HG02938 (cell line): ENCODE data around the gene ABHD2.
"Not testable (repeated sequence)": the region's sequence is repeated elsewhere in the genome, so short reads cannot be mapped to it uniquely, and the experiment has no call there.

ENCODE experiments used
- ATAC-seq: cut with Tn5 transposase; IDR thresholded peaks from one replicate; pipeline ENCODE4 v1.9.1; 2021; ENCODE audit warnings: mild to moderate bottlenecking, moderate library complexity; ENCODE audit not compliant: unreplicated experiment

The ABHD2 gene

GRCh38 chr15:89075101-89075640 lies 13.1 kb upstream of the ABHD2 start:
- ATAC-seq, result no peak

- ATAC-seq, result no peak
These were observed 12.4 kb upstream of the ABHD2 start for GRCh38 chr15:89075846-89076245.

GRCh38 chr15:89077750-89078149 lies 10.5 kb upstream of the ABHD2 start:
- ATAC-seq, result no peak

- no peak for ATAC-seq
These were observed 9.1 kb upstream of the ABHD2 start for GRCh38 chr15:89078851-89079810.

GRCh38 chr15:89081878-89082277 lies 6.4 kb upstream of the ABHD2 start:
- no peak for ATAC-seq

- no peak for ATAC-seq
These were observed 5.0 kb upstream of the ABHD2 start for GRCh38 chr15:89083246-89083645.

GRCh38 chr15:89085289-89085926 lies 2.8 kb upstream of the ABHD2 start:
- no peak for ATAC-seq

- not testable (repeated sequence) for ATAC-seq
These were observed 2.3 kb upstream of the ABHD2 start for GRCh38 chr15:89085933-89086332.

- not testable (repeated sequence) for ATAC-seq
These were observed 1.9 kb upstream of the ABHD2 start for GRCh38 chr15:89086390-89086789.

- no peak for ATAC-seq
These were observed 961 bp upstream of the ABHD2 start for GRCh38 chr15:89087161-89087829.

GRCh38 chr15:89088605-89089315 lies 504 bp downstream of the ABHD2 start:
- ATAC-seq, result no peak

GRCh38 chr15:89089316-89090230 lies 1.3 kb downstream of the ABHD2 start:
- ATAC-seq, result no peak

- no peak for ATAC-seq
These were observed 2.8 kb downstream of the ABHD2 start for GRCh38 chr15:89090791-89091626.

- no peak for ATAC-seq
These were observed 3.5 kb downstream of the ABHD2 start for GRCh38 chr15:89091627-89092220.

- no peak for ATAC-seq
These were observed 5.3 kb downstream of the ABHD2 start for GRCh38 chr15:89093509-89093908.

GRCh38 chr15:89095073-89095472 lies 6.8 kb downstream of the ABHD2 start:
- no peak for ATAC-seq

- ATAC-seq, result no peak
These were observed 7.3 kb downstream of the ABHD2 start for GRCh38 chr15:89095556-89095955.

GRCh38 chr15:89096664-89097063 lies 8.4 kb downstream of the ABHD2 start:
- ATAC-seq, result no peak
